Measurements from ENCODE around the gene CDH11. TPM values are rescaled to one million over a fixed set of nuclear protein-coding genes. Genes with fewer than 3 reads are reported as not detected.

CDH11 gene
- total RNA-seq, 3 donors from 2014 or later, result 41.8 to 70.0 (median 52.8) TPM

DNA sequence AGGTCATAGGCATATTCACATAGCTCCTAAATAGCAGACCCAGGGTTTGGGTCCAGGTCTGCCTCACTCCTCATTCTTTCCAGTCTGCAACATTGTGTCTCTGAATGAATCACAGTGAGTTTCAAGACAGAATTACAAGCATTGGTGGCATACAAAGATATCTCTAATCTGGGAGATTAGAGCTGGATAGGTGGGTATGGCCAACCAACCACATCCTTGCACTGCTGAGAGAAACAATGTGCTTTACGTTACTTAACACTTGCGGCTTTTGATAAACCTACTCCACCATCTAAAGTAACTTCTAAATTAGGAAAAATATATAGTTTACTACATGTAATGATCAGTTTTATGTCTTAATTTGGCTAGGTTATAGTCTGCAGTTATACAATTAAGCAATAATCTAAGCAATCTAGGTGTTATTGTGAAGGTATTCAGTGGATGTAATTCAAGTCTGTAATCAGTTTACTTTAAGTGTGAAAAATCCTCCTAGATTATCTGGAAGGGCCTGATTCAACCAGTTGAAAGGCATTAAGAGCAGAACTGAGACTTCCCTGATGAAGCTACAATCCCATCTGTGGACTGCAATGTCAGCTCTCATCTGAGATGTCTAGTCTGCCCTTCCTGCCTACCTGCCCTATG lies 26.7 kb downstream of the CDH11 start:
- Histone ChIP-seq H3K9me3 (no peaks in the 10 kb centered on the region), H3K27me3 (no peaks in the 10 kb centered on the region), H3K27ac (no peak overlapping the region), H3K4me1 (no peaks in the 10 kb centered on the region), H3K4me3 (no peak overlapping the region), H3K36me3 (no peaks in the 10 kb centered on the region)
- TF ChIP-seq POLR2AphosphoS5 (IDR thresholded peaks at IDR 0.05) (no peak), POLR2A (IDR thresholded peaks at IDR 0.05) (no peak)
- TF ChIP-seq, protein P1, sequence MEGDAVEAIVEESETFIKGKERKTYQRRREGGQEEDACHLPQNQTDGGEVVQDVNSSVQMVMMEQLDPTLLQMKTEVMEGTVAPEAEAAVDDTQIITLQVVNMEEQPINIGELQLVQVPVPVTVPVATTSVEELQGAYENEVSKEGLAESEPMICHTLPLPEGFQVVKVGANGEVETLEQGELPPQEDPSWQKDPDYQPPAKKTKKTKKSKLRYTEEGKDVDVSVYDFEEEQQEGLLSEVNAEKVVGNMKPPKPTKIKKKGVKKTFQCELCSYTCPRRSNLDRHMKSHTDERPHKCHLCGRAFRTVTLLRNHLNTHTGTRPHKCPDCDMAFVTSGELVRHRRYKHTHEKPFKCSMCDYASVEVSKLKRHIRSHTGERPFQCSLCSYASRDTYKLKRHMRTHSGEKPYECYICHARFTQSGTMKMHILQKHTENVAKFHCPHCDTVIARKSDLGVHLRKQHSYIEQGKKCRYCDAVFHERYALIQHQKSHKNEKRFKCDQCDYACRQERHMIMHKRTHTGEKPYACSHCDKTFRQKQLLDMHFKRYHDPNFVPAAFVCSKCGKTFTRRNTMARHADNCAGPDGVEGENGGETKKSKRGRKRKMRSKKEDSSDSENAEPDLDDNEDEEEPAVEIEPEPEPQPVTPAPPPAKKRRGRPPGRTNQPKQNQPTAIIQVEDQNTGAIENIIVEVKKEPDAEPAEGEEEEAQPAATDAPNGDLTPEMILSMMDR (IDR thresholded peaks at IDR 0.05), result no peak
- intact Hi-C loops (cut with DNase I; ENCODE audit: low total_unique reads), result no loop called here
- DNase-seq (ENCODE audit: low spot score in 2 of 2), result no peak

DNA sequence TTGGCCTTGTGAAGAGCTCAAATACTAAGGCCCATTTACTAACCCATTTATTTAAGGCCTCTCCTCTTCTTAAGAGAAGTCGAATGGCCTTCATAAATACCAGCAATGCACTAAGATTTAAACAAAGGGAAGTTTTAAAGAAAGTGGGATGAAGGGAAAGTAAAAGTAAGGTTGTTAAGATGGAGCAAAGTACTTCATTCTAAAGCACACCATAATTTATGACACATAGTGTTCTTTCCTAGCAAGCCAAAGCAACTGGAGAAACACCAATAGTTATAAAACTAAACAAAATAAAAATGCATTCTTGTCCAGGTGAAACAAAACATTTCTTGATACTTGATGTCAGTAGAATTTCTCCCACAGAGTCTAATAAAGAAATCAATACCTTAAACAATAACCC lies 27.9 kb downstream of the CDH11 start:
- intact Hi-C loops (cut with DNase I; ENCODE audit: low total_unique reads), result no loop called here
- Histone ChIP-seq H3K9me3 (no peaks in the 10 kb centered on the region), H3K4me1 (no peaks in the 10 kb centered on the region), H3K27me3 (no peaks in the 10 kb centered on the region), H3K27ac (no peak overlapping the region), H3K4me3 (no peak overlapping the region), H3K36me3 (no peaks in the 10 kb centered on the region)
- TF ChIP-seq, protein P1 (IDR thresholded peaks at IDR 0.05), result no peak
- TF ChIP-seq POLR2A (IDR thresholded peaks at IDR 0.05), result no peak
- TF ChIP-seq POLR2AphosphoS5 (IDR thresholded peaks at IDR 0.05), result no peak
- DNase-seq (ENCODE audit: low spot score in 2 of 2), result no peak

DNA sequence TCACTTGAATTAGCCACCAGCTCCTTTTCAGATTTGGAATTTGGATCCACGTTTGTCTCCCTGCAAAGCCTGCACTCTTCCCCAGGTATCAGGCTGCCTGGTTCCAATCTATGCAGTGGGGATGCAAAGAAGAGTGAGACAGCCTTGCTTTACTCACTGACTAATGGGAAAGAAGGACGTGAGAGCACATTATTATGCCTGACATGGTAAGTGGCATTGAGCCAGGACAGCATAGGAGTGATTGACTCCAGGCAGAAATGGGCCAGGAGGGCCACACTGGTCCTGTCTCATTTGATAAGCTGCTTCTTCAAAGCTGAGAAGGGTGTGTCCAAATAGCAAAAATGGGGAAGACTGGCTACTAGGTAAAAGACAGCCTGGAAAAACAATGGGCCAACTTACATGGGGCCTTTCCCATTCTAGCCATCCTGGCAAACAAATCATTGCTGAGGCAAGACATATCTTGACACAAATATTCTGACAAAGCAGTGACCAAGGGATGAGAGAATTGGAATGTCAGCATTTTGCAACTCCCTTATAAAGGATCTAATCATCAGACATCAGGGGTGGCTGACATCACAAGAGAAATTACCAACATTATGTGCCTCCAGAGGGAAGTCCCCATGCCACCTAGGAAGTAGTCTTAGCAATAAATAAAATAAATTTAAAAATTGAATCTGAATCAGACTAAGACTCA lies 38.6 kb downstream of the CDH11 start:
- intact Hi-C loops (cut with DNase I; ENCODE audit: low total_unique reads), result no loop called here
- TF ChIP-seq POLR2A (IDR thresholded peaks at IDR 0.05) (no peak), POLR2AphosphoS5 (IDR thresholded peaks at IDR 0.05) (no peak)
- TF ChIP-seq, protein P1 (IDR thresholded peaks at IDR 0.05), result no peak
- H3K27me3 ChIP-seq, result no peaks in the 10 kb centered on the region
- DNase-seq (ENCODE audit: low spot score in 2 of 2), result no peak
- no peaks in the 10 kb centered on the region for H3K36me3 ChIP-seq
- no peaks in the 10 kb centered on the region for H3K4me1 ChIP-seq
- no peak overlapping the region for H3K27ac ChIP-seq
- H3K4me3 ChIP-seq, result no peak overlapping the region
- no peaks in the 10 kb centered on the region for H3K9me3 ChIP-seq

DNA sequence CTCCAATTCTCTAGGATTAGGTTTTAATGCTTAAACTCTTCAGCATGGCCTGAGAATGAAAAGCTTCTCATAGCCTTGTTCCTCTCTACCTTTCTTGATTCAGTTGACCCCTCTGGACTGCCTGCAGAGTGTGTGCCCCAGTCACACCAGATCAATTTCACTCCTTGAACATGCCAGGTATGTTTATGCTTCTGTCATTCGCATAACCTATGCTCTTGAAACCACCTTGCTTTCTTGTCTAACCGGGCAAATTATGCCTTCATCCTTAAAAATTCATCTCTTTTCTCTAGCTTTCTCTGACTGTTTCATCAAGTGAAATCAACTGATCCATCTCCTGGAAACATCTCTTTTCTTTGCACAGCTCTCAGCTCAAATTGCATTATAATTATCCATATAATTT lies 42.3 kb downstream of the CDH11 start:
- H3K27me3 ChIP-seq, result no peaks in the 10 kb centered on the region
- DNase-seq (ENCODE audit: low spot score in 2 of 2), result no peak
- no peaks in the 10 kb centered on the region for H3K9me3 ChIP-seq
- H3K27ac ChIP-seq, result no peak overlapping the region
- intact Hi-C loops (cut with DNase I; ENCODE audit: low total_unique reads), result no loop called here
- no peaks in the 10 kb centered on the region for H3K4me1 ChIP-seq
- TF ChIP-seq POLR2A (IDR thresholded peaks at IDR 0.05) (no peak), POLR2AphosphoS5 (IDR thresholded peaks at IDR 0.05) (no peak)
- TF ChIP-seq, protein P1 (IDR thresholded peaks at IDR 0.05), result no peak
- H3K36me3 ChIP-seq, result no peaks in the 10 kb centered on the region
- H3K4me3 ChIP-seq, result no peak overlapping the region

DNA sequence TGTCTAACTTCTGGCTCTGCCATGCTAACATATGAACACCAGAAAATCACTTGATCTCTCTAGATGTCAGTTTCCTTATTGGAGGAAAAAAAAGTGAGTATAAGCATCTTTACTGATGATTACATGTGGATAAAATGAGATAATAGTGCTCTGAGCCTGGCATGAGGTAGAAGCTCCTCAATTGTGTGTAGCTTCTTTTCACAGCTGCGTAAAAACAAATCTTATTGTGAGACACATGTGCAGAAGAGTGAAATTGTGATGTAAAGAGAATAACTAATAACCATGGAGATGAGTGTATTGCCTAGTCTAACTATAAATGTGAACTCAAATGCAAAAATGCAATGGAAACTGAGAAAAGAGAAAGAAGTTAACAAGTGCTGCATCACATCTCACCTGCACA lies 44.7 kb downstream of the CDH11 start:
- TF ChIP-seq POLR2AphosphoS5 (IDR thresholded peaks at IDR 0.05) (no peak), POLR2A (IDR thresholded peaks at IDR 0.05) (no peak)
- TF ChIP-seq, protein P1 (IDR thresholded peaks at IDR 0.05), result no peak
- DNase-seq (ENCODE audit: low spot score in 2 of 2), result no peak
- Histone ChIP-seq H3K36me3 (no peaks in the 10 kb centered on the region), H3K27ac (no peak overlapping the region), H3K27me3 (no peaks in the 10 kb centered on the region), H3K4me3 (no peak overlapping the region), H3K4me1 (no peaks in the 10 kb centered on the region), H3K9me3 (no peaks in the 10 kb centered on the region)
- intact Hi-C loops (cut with DNase I; ENCODE audit: low total_unique reads), result no loop called here

Data from breast epithelium (tissue), 4 donors.